HEK293 (cell line): ENCODE measurements around the gene TESK2.

Experiments used
- CTCF ChIA-PET: fragments of 350-600 bp; formaldehyde crosslinking; extraction: SDS; loops from one replicate; lab custom pipeline; 2021; ENCODE audit warnings: antibody characterized with exemption; lab: Yijun Ruan, JAX
- POLR2A ChIA-PET: fragments of 300-600 bp; formaldehyde crosslinking; extraction: SDS; loops from one replicate; lab custom pipeline; 2020; ENCODE audit warnings: antibody characterized with exemption, inconsistent platforms; lab: Yijun Ruan, JAX
- H3K27ac ChIP-seq: fragments of 200-500 bp; sonication (Bioruptor generic); 2 replicates; pipeline ENCODE4 v1.5.1; 2014; ENCODE audit warnings: low read depth, low read length, control low read depth, inconsistent platforms; ENCODE audit errors: extremely low read depth
- H3K36me3 ChIP-seq, 2 experiments: fragments of 200-500 bp in 1 of 2; sonication (Bioruptor generic) in 1 of 2; 1 replicate in 1 of 2; 2 replicates in 1 of 2; pipeline ENCODE4 v1.5.1; 2014 to 2017; ENCODE audit warnings: inconsistent platforms in 2 of 2, low read length in 2 of 2; ENCODE audit not compliant: control insufficient read depth in 2 of 2, insufficient read depth in 1 of 2
- H3K4me1 ChIP-seq: fragments of 200-500 bp; sonication (Bioruptor generic); 2 replicates; pipeline ENCODE4 v1.5.1; 2014; ENCODE audit warnings: mild to moderate bottlenecking, low read length, inconsistent platforms; ENCODE audit not compliant: control insufficient read depth, insufficient read depth
- H3K4me3 ChIP-seq: 2 replicates; pipeline ENCODE4 v1.5.1; 2011; ENCODE audit warnings: low read depth, mild to moderate bottlenecking, control low read depth, low read length, moderate library complexity
- H3K9me3 ChIP-seq: fragments of 200-500 bp; sonication (Bioruptor generic); 2 replicates; pipeline ENCODE4 v1.5.1; 2014; ENCODE audit warnings: low read depth, low read length, inconsistent platforms; ENCODE audit not compliant: control insufficient read depth, insufficient read depth
- BCL11A ChIP-seq: fragments of 450-650 bp; formaldehyde crosslinking; IDR thresholded peaks from 2 replicates; pipeline ENCODE4 v1.5.1; 2016; ENCODE audit warnings: low read depth, missing biosample characterization, missing genetic modification characterization
- BCL11B ChIP-seq: fragments of 450-650 bp; formaldehyde crosslinking; IDR thresholded peaks from 2 replicates; pipeline ENCODE4 v1.5.1; 2016; ENCODE audit warnings: low read depth, missing biosample characterization, missing genetic modification characterization
- HIC1 ChIP-seq: fragments of 450-650 bp; formaldehyde crosslinking; IDR thresholded peaks from 2 replicates; pipeline ENCODE4 v1.5.1; 2016; ENCODE audit warnings: missing biosample characterization, missing genetic modification characterization
- KLF10 ChIP-seq: fragments of 450-650 bp; IDR thresholded peaks from 2 replicates; pipeline ENCODE4 v1.5.1; 2018; ENCODE audit warnings: missing biosample characterization, mild to moderate bottlenecking, missing genetic modification characterization
- PRDM10 ChIP-seq: fragments of 450-650 bp; formaldehyde crosslinking; IDR thresholded peaks from 2 replicates; pipeline ENCODE4 v1.5.1; 2016; ENCODE audit warnings: missing biosample characterization, missing genetic modification characterization
- PRDM2 ChIP-seq: fragments of 450-650 bp; formaldehyde crosslinking; IDR thresholded peaks from 2 replicates; pipeline ENCODE4 v1.5.1; 2016; ENCODE audit warnings: missing biosample characterization, missing genetic modification characterization, borderline replicate concordance
- TSHZ1 ChIP-seq: fragments of 450-650 bp; formaldehyde crosslinking; IDR thresholded peaks from 2 replicates; pipeline ENCODE4 v1.5.1; 2016; ENCODE audit warnings: missing biosample characterization, missing genetic modification characterization, borderline replicate concordance
- ZNF133 ChIP-seq: fragments of 450-650 bp; formaldehyde crosslinking; IDR thresholded peaks from 2 replicates; pipeline ENCODE4 v1.5.1; 2016; ENCODE audit warnings: missing biosample characterization, missing genetic modification characterization
- ZNF140 ChIP-seq: fragments of 450-650 bp; formaldehyde crosslinking; IDR thresholded peaks from 2 replicates; pipeline ENCODE4 v1.5.1; 2016; ENCODE audit warnings: missing biosample characterization, missing genetic modification characterization
- ZNF292 ChIP-seq: fragments of 450-650 bp; formaldehyde crosslinking; IDR thresholded peaks from 2 replicates; pipeline ENCODE4 v1.5.1; 2016; ENCODE audit warnings: low read depth, missing biosample characterization, missing genetic modification characterization, borderline replicate concordance
- ZNF394 ChIP-seq: fragments of 450-650 bp; formaldehyde crosslinking; IDR thresholded peaks from 2 replicates; pipeline ENCODE4 v1.5.1; 2016; ENCODE audit warnings: missing biosample characterization, missing genetic modification characterization, mild to moderate bottlenecking, moderate library complexity, borderline replicate concordance
- ZNF48 ChIP-seq: fragments of 450-650 bp; formaldehyde crosslinking; IDR thresholded peaks from 2 replicates; pipeline ENCODE4 v1.5.1; 2016; ENCODE audit warnings: missing biosample characterization, missing genetic modification characterization
- ZNF514 ChIP-seq: fragments of 450-650 bp; formaldehyde crosslinking; IDR thresholded peaks from 2 replicates; pipeline ENCODE4 v1.5.1; 2016; ENCODE audit warnings: missing biosample characterization, missing genetic modification characterization
- ZNF610 ChIP-seq: fragments of 450-650 bp; formaldehyde crosslinking; IDR thresholded peaks from 2 replicates; pipeline ENCODE4 v1.5.1; 2016; ENCODE audit warnings: missing biosample characterization, missing genetic modification characterization, borderline replicate concordance
- ZNF624 ChIP-seq: fragments of 450-650 bp; formaldehyde crosslinking; IDR thresholded peaks from 2 replicates; pipeline ENCODE4 v1.5.1; 2017; ENCODE audit warnings: missing biosample characterization, missing genetic modification characterization
- ZNF704 ChIP-seq: fragments of 450-650 bp; formaldehyde crosslinking; IDR thresholded peaks from 2 replicates; pipeline ENCODE4 v1.5.1; 2016; ENCODE audit warnings: missing biosample characterization, missing genetic modification characterization
- ZNF76 ChIP-seq: fragments of 450-650 bp; formaldehyde crosslinking; IDR thresholded peaks from 2 replicates; pipeline ENCODE4; 2016; ENCODE audit warnings: low read depth, missing biosample characterization, missing genetic modification characterization, borderline replicate concordance
- ZNF777 ChIP-seq: fragments of 450-650 bp; formaldehyde crosslinking; IDR thresholded peaks from 2 replicates; pipeline ENCODE4 v1.5.1; 2017; ENCODE audit warnings: missing biosample characterization, missing genetic modification characterization, borderline replicate concordance

Gene TESK2

GRCh38 chr1:45521413-45522323 is 30.7 kb upstream of the TESK2 start, which contains the start of gene PRDX1:
TSS of gene PRDX1 (minus strand) at chr1:45521884. CDS start at chr1:45519043, 2,841 bp downstream.
- Histone ChIP-seq H3K4me1 (0 out of 2 replicates have a peak, but pooled peaks cover 3% of the 10 kb centered on the region), H3K9me3 (no peaks in the 10 kb centered on the region), H3K27ac (peak within 1 kb of the TSS; percentile 63), H3K36me3 (peaks cover 11 to 28% of the 10 kb centered on the region in 2 experiments; a peak in 2 of 3 replicates), H3K4me3 (peak within 1 kb of the TSS; percentile 96)
- ChIA-PET POLR2A (interaction anchor here (0.5 to 2.7 kb wide), 51 partner anchors 9 to 818 kb away, joined by 3 to 86 read pairs (median 4); partner anchors contain the start of genes AKR1A1, BTBD19, CCDC163 and CCDC17), CTCF (interaction anchor here (1.9 to 5.3 kb wide), 4 partner anchors 10 to 791 kb away, joined by 4 to 30 read pairs (median 18); partner anchors contain the start of genes AKR1A1 and RNU5D-1)
- peak; percentile 72 for TF ChIP-seq ZNF76 (tag by site-specific recombination)
- peak; percentile 88 for TF ChIP-seq ZNF394
- no peak for TF ChIP-seq ZNF140 (tag by site-specific recombination)
- peak; percentile 51 for TF ChIP-seq PRDM10
- no peak for TF ChIP-seq TSHZ1 (tag by site-specific recombination)
- peak; percentile 88 for TF ChIP-seq KLF10 (tag by site-specific recombination)
- no peak for TF ChIP-seq ZNF514 (tag by site-specific recombination)
- TF ChIP-seq ZNF624 (tag by site-specific recombination), result peak; percentile 83; the same call in 1 of the 2 replicates
- no peak for TF ChIP-seq ZNF48 (tag by site-specific recombination)
- peak; percentile 80; the same call in 1 of the 2 replicates for TF ChIP-seq ZNF610 (tag by site-specific recombination)
- peak; percentile 58; the same call in 1 of the 2 replicates for TF ChIP-seq ZNF777 (tag by site-specific recombination)
- 0 out of 2 replicates have a peak, but pooled peaks have one; percentile 72 for TF ChIP-seq PRDM2
- TF ChIP-seq ZNF292, result no peak
- TF ChIP-seq HIC1 (tag by site-specific recombination), result peak; percentile 60; the same call in 1 of the 2 replicates
- no peak for TF ChIP-seq ZNF704 (tag by site-specific recombination)
- peak; percentile 82 for TF ChIP-seq BCL11B
- TF ChIP-seq ZNF133 (tag by site-specific recombination), result no peak; the same call in 1 of the 2 replicates
- TF ChIP-seq BCL11A (tag by site-specific recombination), result no peak
